HG02798 (cell line): ENCODE data around the gene TMEM117.

Experiments used
- ATAC-seq: cut with Tn5 transposase; IDR thresholded peaks from one replicate; pipeline ENCODE4 v1.9.1; 2021; ENCODE audit warnings: mild to moderate bottlenecking; ENCODE audit not compliant: unreplicated experiment, poor library complexity

The TMEM117 gene

GRCh38 chr12:43937947-43938346, 102.1 kb downstream of the TMEM117 start:
- peak; percentile 48 for ATAC-seq

GRCh38 chr12:43942379-43942778, 106.5 kb downstream of the TMEM117 start:
- ATAC-seq, result no peak

GRCh38 chr12:43945983-43946382, 110.1 kb downstream of the TMEM117 start:
- no peak for ATAC-seq

GRCh38 chr12:43951286-43951685, 115.4 kb downstream of the TMEM117 start:
- ATAC-seq, result no peak

- peak; percentile 93 for ATAC-seq
Measured at GRCh38 chr12:43957732-43958372, 122.0 kb downstream of the TMEM117 start.

GRCh38 chr12:43964033-43964432, 128.2 kb downstream of the TMEM117 start:
- ATAC-seq, result no peak

- ATAC-seq, result no peak
Measured at GRCh38 chr12:43964961-43965360, 129.1 kb downstream of the TMEM117 start.

- no peak for ATAC-seq
Measured at GRCh38 chr12:43965899-43966298, 130.0 kb downstream of the TMEM117 start.

- no peak for ATAC-seq
Measured at GRCh38 chr12:43968736-43969135, 132.9 kb downstream of the TMEM117 start.

- ATAC-seq, result no peak
Measured at GRCh38 chr12:43969882-43970281, 134.0 kb downstream of the TMEM117 start.

GRCh38 chr12:43973385-43973784, 137.5 kb downstream of the TMEM117 start:
- no peak for ATAC-seq

GRCh38 chr12:43973993-43974392, 138.1 kb downstream of the TMEM117 start:
- no peak for ATAC-seq

- no peak for ATAC-seq
Measured at GRCh38 chr12:43976027-43976426, 140.1 kb downstream of the TMEM117 start.

- no peak for ATAC-seq
Measured at GRCh38 chr12:43978556-43978955, 142.7 kb downstream of the TMEM117 start.

GRCh38 chr12:43979450-43979849, 143.6 kb downstream of the TMEM117 start:
- no peak for ATAC-seq

GRCh38 chr12:43980627-43981191, 144.8 kb downstream of the TMEM117 start:
- no peak for ATAC-seq

GRCh38 chr12:43981726-43982125, 145.8 kb downstream of the TMEM117 start:
- ATAC-seq, result no peak

GRCh38 chr12:43982544-43982943, 146.7 kb downstream of the TMEM117 start:
- no peak for ATAC-seq

GRCh38 chr12:43988838-43989560, 153.1 kb downstream of the TMEM117 start:
- peak; percentile 91 for ATAC-seq

GRCh38 chr12:43992856-43993255, 157.0 kb downstream of the TMEM117 start:
- ATAC-seq, result no peak

GRCh38 chr12:44000309-44000952, 164.6 kb downstream of the TMEM117 start:
- ATAC-seq, result peak; percentile 99
